GM21529 (cell line): ENCODE results near the gene NIPAL4.
A peak's percentile ranks its signal among the peaks of the same experiment; 100 is the strongest.

Experiments
- ATAC-seq: cut with Tn5 transposase; IDR thresholded peaks from one replicate; pipeline ENCODE4 v1.9.1; 2021; ENCODE audit not compliant: unreplicated experiment

The NIPAL4 gene

GRCh38 chr5:157513182-157513581 lies 53.2 kb downstream of the NIPAL4 start:
- no peak for ATAC-seq

GRCh38 chr5:157514974-157515373 lies 55.0 kb downstream of the NIPAL4 start:
- ATAC-seq, result no peak

- ATAC-seq, result no peak
These were observed 56.0 kb downstream of the NIPAL4 start for GRCh38 chr5:157516006-157516405.

DNA sequence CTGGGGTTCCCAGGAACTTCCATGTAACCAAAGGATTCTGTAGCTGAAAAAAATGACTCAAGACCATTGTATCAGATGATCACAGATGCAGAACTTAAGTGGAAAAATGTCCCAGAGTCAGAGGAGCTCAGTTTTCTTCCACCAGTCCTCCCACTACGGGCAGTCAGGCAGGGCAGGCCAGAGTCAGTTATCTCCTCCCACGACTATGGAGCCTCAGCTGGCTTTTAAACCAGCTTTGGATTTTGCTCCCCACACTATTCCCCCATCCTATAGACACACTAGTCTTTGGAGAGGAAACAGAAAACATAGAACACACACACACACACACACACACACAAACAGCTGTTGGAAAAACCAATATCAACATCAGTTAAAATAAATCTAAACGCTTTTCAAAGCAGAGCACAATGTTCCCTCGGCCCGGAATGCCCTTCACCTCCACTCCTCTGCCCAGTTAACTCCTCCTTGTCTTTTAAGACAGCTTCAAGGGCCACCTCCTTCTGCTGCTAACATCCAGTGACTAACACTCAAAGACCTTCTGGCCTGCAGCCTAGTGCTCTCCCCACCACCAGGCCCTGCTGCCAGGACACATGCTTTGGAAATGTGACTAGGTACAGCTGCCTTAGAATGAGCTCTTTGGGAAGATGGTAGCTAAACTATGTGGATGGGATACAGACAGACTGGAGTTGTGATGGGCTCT lies 56.8 kb downstream of the NIPAL4 start:
- no peak for ATAC-seq

DNA sequence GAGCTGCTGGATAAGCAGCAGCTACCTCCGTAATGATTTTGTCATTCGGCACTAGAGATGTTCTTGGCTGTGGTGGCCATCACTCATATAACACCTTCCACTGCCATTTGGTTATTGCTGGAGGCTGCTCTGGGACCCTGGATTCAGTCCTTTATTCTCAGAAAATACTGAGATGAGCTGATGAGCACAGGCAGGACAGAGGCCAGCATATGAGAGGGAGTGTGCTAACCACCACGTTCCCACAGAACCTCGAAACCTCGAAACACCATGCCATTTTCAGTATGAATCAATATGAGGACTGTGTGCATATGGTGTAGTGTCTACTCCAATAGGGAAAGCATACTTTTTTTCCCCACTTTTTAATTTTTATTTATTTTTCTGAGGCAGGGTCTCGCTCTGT lies 59.0 kb downstream of the NIPAL4 start:
- peak; percentile 78 for ATAC-seq

DNA sequence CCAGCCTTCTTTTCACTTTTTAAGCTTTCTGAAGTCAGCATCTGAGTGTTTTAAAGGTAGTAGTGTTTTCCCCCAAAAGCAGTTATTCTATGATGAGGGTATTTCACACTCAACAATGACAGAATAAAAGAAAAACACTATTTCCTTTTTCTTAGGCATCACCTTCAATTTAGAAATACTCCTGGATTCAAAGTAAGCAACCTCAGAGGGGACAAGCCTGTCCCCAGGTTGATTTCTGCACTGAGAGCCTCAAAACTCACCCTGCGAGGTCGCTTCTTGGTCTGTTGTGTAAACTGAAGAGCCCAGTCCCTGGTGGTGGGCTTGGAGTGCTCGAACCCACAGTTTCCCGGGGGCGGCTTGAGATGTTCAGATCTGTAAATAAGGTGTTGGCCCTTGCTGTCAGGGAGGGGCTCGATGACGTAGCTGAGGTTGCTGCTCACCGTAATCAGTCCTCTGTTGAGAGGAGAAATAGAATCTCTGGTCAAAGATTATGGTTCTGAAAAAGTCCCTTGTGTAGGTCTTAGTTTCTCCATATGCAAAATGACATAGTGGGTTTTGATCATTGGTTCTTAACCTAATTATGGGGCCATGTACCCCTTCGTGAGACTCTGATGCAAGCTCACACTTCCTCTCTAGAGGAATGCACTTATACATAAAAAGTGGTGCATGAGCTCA lies 59.7 kb downstream of the NIPAL4 start:
- ATAC-seq, result peak; percentile 60

DNA sequence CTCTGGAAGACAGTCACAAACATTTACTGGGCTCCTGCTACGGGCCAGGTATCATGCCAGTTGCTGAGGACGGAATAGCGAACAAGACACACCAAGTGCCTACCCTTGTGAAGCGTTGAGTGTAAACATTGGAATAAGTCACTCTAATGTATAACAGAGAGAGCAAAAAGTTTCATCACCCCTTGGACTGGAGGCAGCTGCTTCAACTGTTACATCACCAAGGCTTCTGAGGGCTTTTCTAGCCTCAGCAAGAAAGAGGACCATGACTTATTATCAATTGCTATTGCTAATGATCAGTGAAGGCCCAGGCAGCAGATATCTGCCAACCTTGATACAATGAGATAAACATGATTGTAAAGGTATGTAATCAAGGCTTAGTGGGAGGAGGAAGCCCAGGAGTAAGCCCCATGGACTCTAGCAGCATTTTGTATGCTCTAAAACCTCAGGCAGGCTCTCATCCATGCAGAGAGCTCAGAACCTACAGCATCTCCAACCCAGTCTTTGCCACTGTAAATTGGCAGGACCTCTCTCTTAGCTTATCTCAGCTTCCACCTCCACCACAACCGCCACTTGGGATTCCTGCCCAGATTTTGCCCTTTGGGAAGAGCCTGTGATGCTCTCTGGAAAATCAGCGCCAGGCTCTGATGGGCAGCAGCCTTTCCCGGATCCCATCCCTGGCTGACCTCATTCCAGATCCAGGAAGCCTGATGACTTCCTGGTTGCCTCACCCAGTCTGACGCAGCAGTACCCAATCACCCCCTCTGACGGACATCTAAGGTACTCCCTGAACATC lies 61.1 kb downstream of the NIPAL4 start:
- no peak for ATAC-seq

- no peak for ATAC-seq
These were observed 61.7 kb downstream of the NIPAL4 start for GRCh38 chr5:157521704-157522029.

- ATAC-seq, result no peak
These were observed 64.0 kb downstream of the NIPAL4 start for GRCh38 chr5:157523976-157524375.
